ENCODE results near the gene C1orf50.
"Not testable (repeated sequence)": the region's sequence is repeated elsewhere in the genome, so short reads cannot be mapped to it uniquely, and the experiment has no call there.

C1orf50 gene

GRCh38 chr1:42739753-42740700 is 27.0 kb upstream of the C1orf50 start, which contains the start of gene CLDN19:
Gene CLDN19 (minus strand): TSS chr1:42740236. CDS start chr1:42740063, 173 bp downstream.
- DNase-seq (ENCODE audit: low read depth in 2 of 2), result no peak

GRCh38 chr1:42740851-42741580 is 26.0 kb upstream of the C1orf50 start:
- no peak for DNase-seq (ENCODE audit: low read depth in 2 of 2)

- no peak for DNase-seq (ENCODE audit: low read depth in 2 of 2)
Observed at GRCh38 chr1:42741706-42742105, 25.3 kb upstream of the C1orf50 start.

GRCh38 chr1:42742141-42742540 is 24.9 kb upstream of the C1orf50 start:
- DNase-seq (ENCODE audit: low read depth in 2 of 2), result no peak

- no peak for DNase-seq (ENCODE audit: low read depth in 2 of 2)
Observed at GRCh38 chr1:42742617-42743316, 24.3 kb upstream of the C1orf50 start.

- no peak for DNase-seq (ENCODE audit: low read depth in 2 of 2)
Observed at GRCh38 chr1:42743317-42744147, 23.5 kb upstream of the C1orf50 start.

GRCh38 chr1:42744148-42744413 is 23.0 kb upstream of the C1orf50 start:
- DNase-seq (ENCODE audit: low read depth in 2 of 2), result no peak

GRCh38 chr1:42745851-42746250 is 21.2 kb upstream of the C1orf50 start:
- DNase-seq (ENCODE audit: low read depth in 2 of 2), result no peak

- no peak for DNase-seq (ENCODE audit: low read depth in 2 of 2)
Observed at GRCh38 chr1:42746436-42747105, 20.5 kb upstream of the C1orf50 start.

GRCh38 chr1:42747125-42747524 is 19.9 kb upstream of the C1orf50 start:
- no peak for DNase-seq (ENCODE audit: low read depth in 2 of 2)

GRCh38 chr1:42748021-42748420 is 19.0 kb upstream of the C1orf50 start:
- no peak for DNase-seq (ENCODE audit: low read depth in 2 of 2)

- no peak for DNase-seq (ENCODE audit: low read depth in 2 of 2)
Observed at GRCh38 chr1:42748461-42749410, 18.3 kb upstream of the C1orf50 start.

GRCh38 chr1:42750041-42750440 is 17.0 kb upstream of the C1orf50 start:
- DNase-seq (ENCODE audit: low read depth in 2 of 2), result no peak

GRCh38 chr1:42751511-42752070 is 15.5 kb upstream of the C1orf50 start:
- not testable (repeated sequence) for DNase-seq (ENCODE audit: low read depth in 2 of 2)

GRCh38 chr1:42752284-42752683 is 14.8 kb upstream of the C1orf50 start:
- DNase-seq (ENCODE audit: low read depth in 2 of 2), result no peak

GRCh38 chr1:42753070-42753469 is 14.0 kb upstream of the C1orf50 start:
- no peak for DNase-seq (ENCODE audit: low read depth in 2 of 2)

- peak in 1 of 2 experiments; percentile 28 for DNase-seq (ENCODE audit: low read depth in 2 of 2)
Observed at GRCh38 chr1:42756956-42757891, 9.8 kb upstream of the C1orf50 start.

- no peak for DNase-seq (ENCODE audit: low read depth in 2 of 2)
Observed at GRCh38 chr1:42757892-42758275, 9.2 kb upstream of the C1orf50 start.
